ENCODE results near the gene OR52B2. TPM values are rescaled to one million over a fixed set of nuclear protein-coding genes. Genes with fewer than 3 reads are reported as not detected.

Gene OR52B2
- not detected for total RNA-seq

GRCh38 chr11:6170226-6170625, at the start of gene OR52B2:
OR52B2 (minus strand) TSS chr11:6170326; CDS start chr11:6170326, 0 bp downstream.

GRCh38 chr11:6205366-6205765, 35.2 kb upstream of the OR52B2 start, which contains the start of gene C11orf42:
C11orf42 (plus strand) TSS chr11:6205557; CDS start chr11:6205616, 59 bp downstream.

GRCh38 chr11:6199174-6199810, 29.2 kb upstream of the OR52B2 start, which contains the start of gene OR52W1:
OR52W1 (plus strand) TSS chr11:6199224; CDS start chr11:6199224, 0 bp downstream.

Other genes starting within 250 kb of the OR52B2 start
- not detected for gene OR56A3, start 228.1 kb downstream of the OR52B2 start, total RNA-seq
- gene OR56A5, start 201.8 kb downstream of the OR52B2 start, total RNA-seq: not detected
- gene OR52L1, start 183.3 kb downstream of the OR52B2 start, total RNA-seq: not detected
- not detected for gene OR56A4, start 163.4 kb downstream of the OR52B2 start, total RNA-seq
- gene OR56A1, start 139.6 kb downstream of the OR52B2 start, total RNA-seq: not detected
- not detected for gene OR56B4, start 62.6 kb downstream of the OR52B2 start, total RNA-seq
- gene OR52W1, start 28.9 kb upstream of the OR52B2 start, total RNA-seq: not detected
- not detected for gene C11orf42, start 35.2 kb upstream of the OR52B2 start, total RNA-seq
- gene FHIP1B, start 64.3 kb upstream of the OR52B2 start, total RNA-seq: 10 to 100 TPM; 14.7 to 21.3 TPM
- under 1 TPM in 1 of 2 donors, not detected in 1; under 0.01 TPM for gene CNGA4, start 68.8 kb upstream of the OR52B2 start, total RNA-seq
- gene CCKBR, start 89.5 kb upstream of the OR52B2 start, total RNA-seq: not detected
- gene CAVIN3, start 150.2 kb upstream of the OR52B2 start, total RNA-seq: 100 to 1,000 TPM; 196 to 200 TPM
- gene SMPD1, start 220.1 kb upstream of the OR52B2 start, total RNA-seq: 10 to 100 TPM; 36.3 to 68.8 TPM
- gene APBB1, start 248.8 kb upstream of the OR52B2 start, total RNA-seq: 10 to 100 TPM; 54.0 to 85.6 TPM